ENCODE results near the gene HSPA9.

HSPA9 gene

GRCh38 chr5:138569782-138570181 lies 5.4 kb downstream of the HSPA9 start:
- TF ChIP-seq EP300 (IDR thresholded peaks at IDR 0.05; ENCODE audit: borderline replicate concordance): no peak
- no peak for TF ChIP-seq EGR1 (IDR thresholded peaks at IDR 0.05)
- no peak for TF ChIP-seq USF1 (IDR thresholded peaks at IDR 0.05)
- TF ChIP-seq FOXM1 (IDR thresholded peaks at IDR 0.05; ENCODE audit: borderline replicate concordance, low read depth): no peak
- TF ChIP-seq CREB1 (IDR thresholded peaks at IDR 0.05; ENCODE audit: low read depth): no peak
- TF ChIP-seq MAX (IDR thresholded peaks at IDR 0.05): no peak
- TF ChIP-seq CEBPB (IDR thresholded peaks at IDR 0.05): no peak

GRCh38 chr5:138568061-138568824 lies 7.0 kb downstream of the HSPA9 start:
- TF ChIP-seq ZBTB7A (IDR thresholded peaks at IDR 0.05; ENCODE audit: low read depth): no peak
- TF ChIP-seq NFIC (IDR thresholded peaks at IDR 0.05): no peak
- no peak for TF ChIP-seq EP300 (IDR thresholded peaks at IDR 0.05; ENCODE audit: borderline replicate concordance)
- TF ChIP-seq TAF1 (IDR thresholded peaks at IDR 0.05; ENCODE audit: low read depth): no peak
- no peak for TF ChIP-seq MAX (IDR thresholded peaks at IDR 0.05)
- no peak for TF ChIP-seq CREB1 (IDR thresholded peaks at IDR 0.05; ENCODE audit: low read depth)
- no peak for TF ChIP-seq RAD21 (IDR thresholded peaks at IDR 0.05; ENCODE audit: low read depth)
- no peak for TF ChIP-seq TEAD4 (IDR thresholded peaks at IDR 0.05)
- TF ChIP-seq REST (IDR thresholded peaks at IDR 0.05; ENCODE audit: low read depth): no peak

- TF ChIP-seq MAX (IDR thresholded peaks at IDR 0.05) (no peak), REST (IDR thresholded peaks at IDR 0.05; ENCODE audit: low read depth) (no peak)
Observed at GRCh38 chr5:138566792-138567191, 8.4 kb downstream of the HSPA9 start.

- TF ChIP-seq YY1 (IDR thresholded peaks at IDR 0.05; ENCODE audit: low read depth): no peak
- no peak for TF ChIP-seq TCF12 (IDR thresholded peaks at IDR 0.05; ENCODE audit: low read depth)
- TF ChIP-seq FOXM1 (IDR thresholded peaks at IDR 0.05; ENCODE audit: borderline replicate concordance, low read depth): no peak
- TF ChIP-seq TAF1 (IDR thresholded peaks at IDR 0.05; ENCODE audit: low read depth): no peak
- no peak for TF ChIP-seq CREB1 (IDR thresholded peaks at IDR 0.05; ENCODE audit: low read depth)
- TF ChIP-seq NFIC (IDR thresholded peaks at IDR 0.05): no peak
- no peak for TF ChIP-seq EP300 (IDR thresholded peaks at IDR 0.05; ENCODE audit: borderline replicate concordance)
- no peak for TF ChIP-seq ZBTB7A (IDR thresholded peaks at IDR 0.05; ENCODE audit: low read depth)
- no peak for TF ChIP-seq RAD21 (IDR thresholded peaks at IDR 0.05; ENCODE audit: low read depth)
- TF ChIP-seq TEAD4 (IDR thresholded peaks at IDR 0.05): no peak
- TF ChIP-seq REST (IDR thresholded peaks at IDR 0.05; ENCODE audit: low read depth): no peak
Observed at GRCh38 chr5:138565100-138565821, 9.9 kb downstream of the HSPA9 start.

- TF ChIP-seq CREB1 (IDR thresholded peaks at IDR 0.05; ENCODE audit: low read depth): no peak
- no peak for TF ChIP-seq ZBTB7A (IDR thresholded peaks at IDR 0.05; ENCODE audit: low read depth)
- TF ChIP-seq RAD21 (IDR thresholded peaks at IDR 0.05; ENCODE audit: low read depth): no peak
- TF ChIP-seq USF1 (IDR thresholded peaks at IDR 0.05): no peak
- TF ChIP-seq EGR1 (IDR thresholded peaks at IDR 0.05): no peak
- no peak for TF ChIP-seq TAF1 (IDR thresholded peaks at IDR 0.05; ENCODE audit: low read depth)
- TF ChIP-seq TEAD4 (IDR thresholded peaks at IDR 0.05): no peak
- TF ChIP-seq MAX (IDR thresholded peaks at IDR 0.05): no peak
- no peak for TF ChIP-seq REST (IDR thresholded peaks at IDR 0.05; ENCODE audit: low read depth)
- no peak for TF ChIP-seq EP300 (IDR thresholded peaks at IDR 0.05; ENCODE audit: borderline replicate concordance)
- no peak for TF ChIP-seq NFIC (IDR thresholded peaks at IDR 0.05)
- TF ChIP-seq TCF12 (IDR thresholded peaks at IDR 0.05; ENCODE audit: low read depth): no peak
- TF ChIP-seq YY1 (IDR thresholded peaks at IDR 0.05; ENCODE audit: low read depth): no peak
- TF ChIP-seq CEBPB (IDR thresholded peaks at IDR 0.05): no peak
- no peak for TF ChIP-seq FOXM1 (IDR thresholded peaks at IDR 0.05; ENCODE audit: borderline replicate concordance, low read depth)
Observed at GRCh38 chr5:138564242-138564641, 11.0 kb downstream of the HSPA9 start.

All from Ishikawa (cell line).